Activated naive CD4-positive, alpha-beta T cell treated with anti-CD3 and anti-CD28 coated beads for 36 hours (primary cell): ENCODE data around the gene SIGLEC10. TPM values are rescaled to one million over a fixed set of nuclear protein-coding genes. Genes with fewer than 3 reads are reported as not detected.
A peak's percentile ranks its signal among the peaks of the same experiment; 100 is the strongest.
"Not testable (repeated sequence)": the region's sequence is repeated elsewhere in the genome, so short reads cannot be mapped to it uniquely, and the experiment has no call there.

Source experiments
- CTCF ChIA-PET: fragments of 350-600 bp; sonication (Branson Sonifier 250); formaldehyde crosslinking; loops from one replicate; lab custom pipeline; 2021; ENCODE audit warnings: antibody characterized with exemption; lab: Charles Lee
- DNase-seq: peaks from one replicate; pipeline ENCODE4 v3.0.0-alpha.2; 2020
- H3K27ac Mint-ChIP-seq: one replicate; pipeline ENCODE4 v1.8.0; 2021; ENCODE audit warnings: mild to moderate bottlenecking, mixed read lengths
- H3K27me3 Mint-ChIP-seq: one replicate; pipeline ENCODE4 v1.8.0; 2021; ENCODE audit warnings: low read depth, mixed read lengths
- H3K36me3 Mint-ChIP-seq: one replicate; pipeline ENCODE4 v1.8.0; 2021; ENCODE audit warnings: low read depth, mixed read lengths
- H3K4me1 Mint-ChIP-seq: one replicate; pipeline ENCODE4 v1.8.0; 2021; ENCODE audit warnings: low read depth, mixed read lengths
- H3K4me3 Mint-ChIP-seq: one replicate; pipeline ENCODE4 v1.8.0; 2021; ENCODE audit warnings: mild to moderate bottlenecking, moderate library complexity, mixed read lengths
- H3K9me3 Mint-ChIP-seq: one replicate; pipeline ENCODE4 v1.8.0; 2021; ENCODE audit warnings: mixed read lengths
- intact Hi-C: fragments of 100-400 bp; cut with micrococcal nuclease; formaldehyde crosslinking; loops from one replicate; pipeline ENCODE4 v1.15.1; 2023
- total RNA-seq, 2 experiments: library from RNA; stranded (reverse); gene quantifications; one replicate each; pipeline ENCODE4 v1.2.3, GENCODE V29; 2021

The SIGLEC10 gene
- total RNA-seq, 2 experiments from 2014 or later, result not detected

- H3K36me3 Mint-ChIP-seq, result no peaks in the 10 kb centered on the region
- H3K9me3 Mint-ChIP-seq, result peaks cover 3% of the 10 kb centered on the region
- H3K27me3 Mint-ChIP-seq, result peaks cover 11% of the 10 kb centered on the region
- H3K27ac Mint-ChIP-seq, result no peak overlapping the region
- CTCF ChIA-PET, result interaction anchor here (0.6 kb wide), 1 partner anchor 141 kb away, joined by 3 read pairs; no protein-coding TSS in a partner anchor
- intact Hi-C loops, result no loop called here
- H3K4me3 Mint-ChIP-seq, result no peak overlapping the region
- no peaks in the 10 kb centered on the region for H3K4me1 Mint-ChIP-seq
- DNase-seq, result no peak
Observed at GRCh38 chr19:51456541-51457290, 39.3 kb upstream of the SIGLEC10 start.

- no peaks in the 10 kb centered on the region for H3K27me3 Mint-ChIP-seq
- no peak overlapping the region for H3K27ac Mint-ChIP-seq
- H3K9me3 Mint-ChIP-seq, result peaks cover 18% of the 10 kb centered on the region
- H3K4me1 Mint-ChIP-seq, result peaks cover 28% of the 10 kb centered on the region
- no peak overlapping the region for H3K4me3 Mint-ChIP-seq
- DNase-seq, result peak; percentile 47
- CTCF ChIA-PET, result interaction anchor here (0.5 to 1.7 kb wide), 2 partner anchors 35 to 65 kb away, joined by 3 to 5 read pairs; no protein-coding TSS in a partner anchor
- H3K36me3 Mint-ChIP-seq, result no peaks in the 10 kb centered on the region
- intact Hi-C loops, result no loop called here
Observed at GRCh38 chr19:51450730-51451307, 33.4 kb upstream of the SIGLEC10 start.

- intact Hi-C loops, result loop anchor here (10.0 kb wide), 1 partner anchor 294 kb away; no protein-coding TSS in a partner anchor
- Mint-ChIP-seq H3K36me3 (no peaks in the 10 kb centered on the region), H3K4me3 (no peak overlapping the region), H3K27me3 (peaks cover 4% of the 10 kb centered on the region), H3K9me3 (peaks cover 18% of the 10 kb centered on the region), H3K27ac (peak overlapping the region; percentile 13), H3K4me1 (peaks cover 28% of the 10 kb centered on the region)
- peak; percentile 75 for DNase-seq
- CTCF ChIA-PET, result no interaction called here
Observed at GRCh38 chr19:51448411-51449016, 31.1 kb upstream of the SIGLEC10 start.

GRCh38 chr19:51448011-51448410 lies 30.6 kb upstream of the SIGLEC10 start:
- intact Hi-C loops, result loop anchor here (10.0 kb wide), 1 partner anchor 293 kb away; no protein-coding TSS in a partner anchor
- H3K27ac Mint-ChIP-seq, result no peak overlapping the region
- CTCF ChIA-PET, result interaction anchor here (0.7 to 1.6 kb wide), 2 partner anchors 25 to 26 kb away, joined by 3 read pairs; no protein-coding TSS in a partner anchor

GRCh38 chr19:51447510-51447909 lies 30.1 kb upstream of the SIGLEC10 start:
- intact Hi-C loops, result loop anchor here (10.0 kb wide), 1 partner anchor 293 kb away; no protein-coding TSS in a partner anchor
- peaks cover 35% of the 10 kb centered on the region for H3K4me1 Mint-ChIP-seq
- CTCF ChIA-PET, result interaction anchor here (0.7 to 1.6 kb wide), 2 partner anchors 25 to 26 kb away, joined by 3 read pairs; no protein-coding TSS in a partner anchor
- not testable (repeated sequence) for H3K27me3 Mint-ChIP-seq, H3K4me3 Mint-ChIP-seq, H3K27ac Mint-ChIP-seq, H3K36me3 Mint-ChIP-seq, DNase-seq
- peaks cover 18% of the 10 kb centered on the region for H3K9me3 Mint-ChIP-seq

More at GRCh38 chr19:51448011-51448410, 30.6 kb upstream of the SIGLEC10 start:
- Mint-ChIP-seq H3K4me1 (peaks cover 30% of the 10 kb centered on the region), H3K9me3 (peaks cover 18% of the 10 kb centered on the region), H3K4me3 (no peak overlapping the region), H3K36me3 (no peaks in the 10 kb centered on the region), H3K27me3 (peaks cover 4% of the 10 kb centered on the region)
- no peak for DNase-seq

- CTCF ChIA-PET, result interaction anchor here (0.7 to 2.0 kb wide), 7 partner anchors 20 to 1431 kb away, joined by 3 to 7 read pairs (median 3); no protein-coding TSS in a partner anchor
- Mint-ChIP-seq H3K27ac (peak overlapping the region; percentile 87), H3K9me3 (no peaks in the 10 kb centered on the region), H3K4me3 (peak overlapping the region; percentile 62), H3K36me3 (no peaks in the 10 kb centered on the region), H3K4me1 (peaks cover 43% of the 10 kb centered on the region), H3K27me3 (peaks cover 4% of the 10 kb centered on the region)
- DNase-seq, result peak; percentile 95
- intact Hi-C loops, result loop anchor here (1.0 to 10.0 kb wide), 5 partner anchors 19 to 329 kb away; no protein-coding TSS in a partner anchor
Observed at GRCh38 chr19:51441410-51442390, 24.3 kb upstream of the SIGLEC10 start.

- no peaks in the 10 kb centered on the region for H3K36me3 Mint-ChIP-seq
- H3K27ac Mint-ChIP-seq, result peak overlapping the region; percentile 87
- DNase-seq, result peak; percentile 43
- intact Hi-C loops, result loop anchor here (1.0 to 10.0 kb wide), 5 partner anchors 19 to 329 kb away; no protein-coding TSS in a partner anchor
- CTCF ChIA-PET, result interaction anchor here (0.6 to 2.0 kb wide), 9 partner anchors 19 to 1430 kb away, joined by 3 to 7 read pairs (median 3); no protein-coding TSS in a partner anchor
- peaks cover 42% of the 10 kb centered on the region for H3K4me1 Mint-ChIP-seq
- H3K27me3 Mint-ChIP-seq, result peaks cover 8% of the 10 kb centered on the region
- peak overlapping the region; percentile 62 for H3K4me3 Mint-ChIP-seq
- no peaks in the 10 kb centered on the region for H3K9me3 Mint-ChIP-seq
Observed at GRCh38 chr19:51440846-51441409, 23.5 kb upstream of the SIGLEC10 start.

- Mint-ChIP-seq H3K4me1 (peaks cover 42% of the 10 kb centered on the region), H3K27ac (no peak overlapping the region), H3K4me3 (no peak overlapping the region), H3K27me3 (peaks cover 8% of the 10 kb centered on the region), H3K36me3 (no peaks in the 10 kb centered on the region), H3K9me3 (no peaks in the 10 kb centered on the region)
- CTCF ChIA-PET, result interaction anchor here (0.6 to 2.0 kb wide), 13 partner anchors 16 to 217 kb away, joined by 3 to 7 read pairs (median 4); no protein-coding TSS in a partner anchor
- DNase-seq, result no peak
- intact Hi-C loops, result loop anchor here (5.0 to 10.0 kb wide), 2 partner anchors 285 to 328 kb away; no protein-coding TSS in a partner anchor
Observed at GRCh38 chr19:51440052-51440451, 22.6 kb upstream of the SIGLEC10 start.

- intact Hi-C loops, result loop anchor here (1.0 kb wide), 1 partner anchor 100 kb away; no protein-coding TSS in a partner anchor
- Mint-ChIP-seq H3K4me1 (peaks cover 42% of the 10 kb centered on the region), H3K4me3 (no peak overlapping the region)
Observed at GRCh38 chr19:51439021-51439465, 21.6 kb upstream of the SIGLEC10 start.

GRCh38 chr19:51434456-51434855 lies 17.0 kb upstream of the SIGLEC10 start:
- Mint-ChIP-seq H3K27ac (no peak overlapping the region), H3K9me3 (no peaks in the 10 kb centered on the region), H3K27me3 (peaks cover 4% of the 10 kb centered on the region), H3K36me3 (no peaks in the 10 kb centered on the region), H3K4me1 (peaks cover 9% of the 10 kb centered on the region), H3K4me3 (no peak overlapping the region)
- intact Hi-C loops, result no loop called here
- no peak for DNase-seq
- CTCF ChIA-PET, result interaction anchor here (0.6 kb wide), 1 partner anchor 41 kb away, joined by 3 read pairs; no protein-coding TSS in a partner anchor

More at GRCh38 chr19:51439021-51439465, 21.6 kb upstream of the SIGLEC10 start:
- CTCF ChIA-PET, result interaction anchor here (0.6 to 1.9 kb wide), 9 partner anchors 15 to 679 kb away, joined by 3 to 7 read pairs (median 4); partner anchors contain the start of gene LIM2
- Mint-ChIP-seq H3K36me3 (no peaks in the 10 kb centered on the region), H3K27ac (no peak overlapping the region), H3K27me3 (peaks cover 4% of the 10 kb centered on the region), H3K9me3 (no peaks in the 10 kb centered on the region)
- peak; percentile 66 for DNase-seq
